ENCODE results near the gene CFAP299. TPM values are rescaled to one million over a fixed set of nuclear protein-coding genes. Genes with fewer than 3 reads are reported as not detected.

The CFAP299 gene
- total RNA-seq, 2 donors from 2014 or later = not detected

DNA sequence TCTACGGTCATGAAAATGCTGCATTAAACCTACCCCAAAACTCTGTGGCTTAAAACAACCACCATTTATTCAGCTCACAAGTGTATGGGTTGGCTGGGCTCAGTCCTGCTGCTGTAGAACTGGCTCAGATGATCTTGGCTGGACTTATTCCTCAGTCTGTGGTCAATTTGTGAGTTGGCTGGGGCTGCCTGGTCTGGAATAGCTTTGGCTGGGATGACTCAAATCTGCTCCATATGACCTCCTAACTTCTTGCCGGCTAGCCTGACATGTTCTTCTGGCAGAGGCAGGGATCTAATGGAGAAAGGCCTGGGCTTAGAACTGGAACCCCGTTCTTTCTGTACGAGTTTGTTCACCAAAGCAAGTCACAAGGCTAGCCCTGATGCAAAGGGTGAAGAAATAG is 71.7 kb downstream of the CFAP299 start:
- Mint-ChIP-seq H3K27ac (no peak overlapping the region), H3K4me3 (no peak overlapping the region), H3K36me3 (ENCODE audit: low read depth) (no peaks in the 10 kb centered on the region), H3K9me3 (peaks cover 3% of the 10 kb centered on the region), H3K4me1 (peaks cover 4% of the 10 kb centered on the region), H3K27me3 (ENCODE audit: insufficient read depth) (no peaks in the 10 kb centered on the region)
- no peak overlapping the region for H3K9ac ChIP-seq (ENCODE audit: extremely low read depth, low read length, poor library complexity, severe bottlenecking)
- no peaks in the 10 kb centered on the region for H3K27me3 ChIP-seq (ENCODE audit: control insufficient read depth, insufficient read depth, low read length, poor library complexity, severe bottlenecking)
- H3K27ac ChIP-seq (ENCODE audit: low read depth, low read length) = no peak overlapping the region
- no peak for DNase-seq
- H3K9me3 ChIP-seq (ENCODE audit: control insufficient read depth, low read length) = no peaks in the 10 kb centered on the region
- WGBS, 2 experiments (ENCODE audit: insufficient coverage in 1 of 2, insufficient read length in 1 of 2) = 93 to 94% methylated on average over 4 of the region's 4 CpGs
- H3K36me3 ChIP-seq (ENCODE audit: control insufficient read depth, insufficient read depth, low read length) = no peaks in the 10 kb centered on the region
- H3K4me1 ChIP-seq (ENCODE audit: control insufficient read depth, insufficient read depth, low read length) = no peaks in the 10 kb centered on the region
- no peak overlapping the region for H3K4me3 ChIP-seq (ENCODE audit: low read length)
- no peak for TF ChIP-seq CTCF (conservative IDR thresholded peaks at IDR 0.05)

GRCh38 chr4:80409809-80410208 is 74.3 kb downstream of the CFAP299 start:
- no peak overlapping the region for H3K27ac ChIP-seq (ENCODE audit: low read depth, low read length)
- Mint-ChIP-seq H3K4me1 (peaks cover 12% of the 10 kb centered on the region), H3K27ac (no peak overlapping the region), H3K27me3 (ENCODE audit: insufficient read depth) (no peaks in the 10 kb centered on the region), H3K9me3 (no peaks in the 10 kb centered on the region), H3K4me3 (no peak overlapping the region), H3K36me3 (ENCODE audit: low read depth) (no peaks in the 10 kb centered on the region)
- no peaks in the 10 kb centered on the region for H3K27me3 ChIP-seq (ENCODE audit: control insufficient read depth, insufficient read depth, low read length, poor library complexity, severe bottlenecking)
- no peaks in the 10 kb centered on the region for H3K9me3 ChIP-seq (ENCODE audit: control insufficient read depth, low read length)
- no peak overlapping the region for H3K4me3 ChIP-seq (ENCODE audit: low read length)
- H3K36me3 ChIP-seq (ENCODE audit: control insufficient read depth, insufficient read depth, low read length) = no peaks in the 10 kb centered on the region
- TF ChIP-seq CTCF (conservative IDR thresholded peaks at IDR 0.05) = no peak
- no peaks in the 10 kb centered on the region for H3K4me1 ChIP-seq (ENCODE audit: control insufficient read depth, insufficient read depth, low read length)
- WGBS, 2 experiments (ENCODE audit: insufficient coverage in 1 of 2, insufficient read length in 1 of 2) = 90 to 91% methylated on average over 2 of the region's 2 CpGs
- no peak overlapping the region for H3K9ac ChIP-seq (ENCODE audit: extremely low read depth, low read length, poor library complexity, severe bottlenecking)
- DNase-seq = no peak

- no peak overlapping the region for H3K27ac ChIP-seq (ENCODE audit: low read depth, low read length)
- H3K4me3 ChIP-seq (ENCODE audit: low read length) = no peak overlapping the region
- H3K9me3 Mint-ChIP-seq = no peaks in the 10 kb centered on the region
- H3K9ac ChIP-seq (ENCODE audit: extremely low read depth, low read length, poor library complexity, severe bottlenecking) = no peak overlapping the region
- H3K27ac Mint-ChIP-seq = no peak overlapping the region
- H3K4me1 Mint-ChIP-seq = peaks cover 20% of the 10 kb centered on the region
- H3K36me3 Mint-ChIP-seq (ENCODE audit: low read depth) = no peaks in the 10 kb centered on the region
- H3K4me1 ChIP-seq (ENCODE audit: control insufficient read depth, insufficient read depth, low read length) = no peaks in the 10 kb centered on the region
- no peaks in the 10 kb centered on the region for H3K27me3 Mint-ChIP-seq (ENCODE audit: insufficient read depth)
- no peak overlapping the region for H3K4me3 Mint-ChIP-seq
- no peaks in the 10 kb centered on the region for H3K9me3 ChIP-seq (ENCODE audit: control insufficient read depth, low read length)
- H3K27me3 ChIP-seq (ENCODE audit: control insufficient read depth, insufficient read depth, low read length, poor library complexity, severe bottlenecking) = no peaks in the 10 kb centered on the region
- WGBS, 2 experiments (ENCODE audit: insufficient coverage in 1 of 2, insufficient read length in 1 of 2) = 83 to 85% methylated on average over 1 to 2 of the region's 2 CpGs
- no peak for DNase-seq
- no peak for TF ChIP-seq CTCF (conservative IDR thresholded peaks at IDR 0.05)
- H3K36me3 ChIP-seq (ENCODE audit: control insufficient read depth, insufficient read depth, low read length) = no peaks in the 10 kb centered on the region
Observed at GRCh38 chr4:80412322-80412721, 76.8 kb downstream of the CFAP299 start.

All from endodermal cell (in vitro differentiated cells).